OCI-LY3 (cell line): ENCODE results near the gene DCAF10.

Experiments
- CTCF ChIP-seq: fragments of 200-600, 300-600 bp; sonication (generic); IDR thresholded peaks from 2 replicates; pipeline ENCODE4 v1.5.1; 2014; ENCODE audit warnings: antibody characterized with exemption, low read length, low read depth
- EZH2phosphoT487 ChIP-seq: fragments of 200-600 bp; shearing (Covaris generic); IDR thresholded peaks from 2 replicates; pipeline ENCODE4 v1.6.1; 2018; ENCODE audit warnings: antibody characterized with exemption, mixed run types, low read depth

GRCh38 chr9:37775216-37775919 lies 25.2 kb upstream of the DCAF10 start:
- no peak for TF ChIP-seq CTCF
- no peak for TF ChIP-seq EZH2phosphoT487
